ENCODE data around the gene GGACT. TPM values are rescaled to one million over a fixed set of nuclear protein-coding genes. Genes with fewer than 3 reads are reported as not detected.

Gene GGACT
- total and polyA plus RNA-seq, 2 experiments from 2014 or later = 0.24 to 1.0 TPM

- TF ChIP-seq, protein P1, sequence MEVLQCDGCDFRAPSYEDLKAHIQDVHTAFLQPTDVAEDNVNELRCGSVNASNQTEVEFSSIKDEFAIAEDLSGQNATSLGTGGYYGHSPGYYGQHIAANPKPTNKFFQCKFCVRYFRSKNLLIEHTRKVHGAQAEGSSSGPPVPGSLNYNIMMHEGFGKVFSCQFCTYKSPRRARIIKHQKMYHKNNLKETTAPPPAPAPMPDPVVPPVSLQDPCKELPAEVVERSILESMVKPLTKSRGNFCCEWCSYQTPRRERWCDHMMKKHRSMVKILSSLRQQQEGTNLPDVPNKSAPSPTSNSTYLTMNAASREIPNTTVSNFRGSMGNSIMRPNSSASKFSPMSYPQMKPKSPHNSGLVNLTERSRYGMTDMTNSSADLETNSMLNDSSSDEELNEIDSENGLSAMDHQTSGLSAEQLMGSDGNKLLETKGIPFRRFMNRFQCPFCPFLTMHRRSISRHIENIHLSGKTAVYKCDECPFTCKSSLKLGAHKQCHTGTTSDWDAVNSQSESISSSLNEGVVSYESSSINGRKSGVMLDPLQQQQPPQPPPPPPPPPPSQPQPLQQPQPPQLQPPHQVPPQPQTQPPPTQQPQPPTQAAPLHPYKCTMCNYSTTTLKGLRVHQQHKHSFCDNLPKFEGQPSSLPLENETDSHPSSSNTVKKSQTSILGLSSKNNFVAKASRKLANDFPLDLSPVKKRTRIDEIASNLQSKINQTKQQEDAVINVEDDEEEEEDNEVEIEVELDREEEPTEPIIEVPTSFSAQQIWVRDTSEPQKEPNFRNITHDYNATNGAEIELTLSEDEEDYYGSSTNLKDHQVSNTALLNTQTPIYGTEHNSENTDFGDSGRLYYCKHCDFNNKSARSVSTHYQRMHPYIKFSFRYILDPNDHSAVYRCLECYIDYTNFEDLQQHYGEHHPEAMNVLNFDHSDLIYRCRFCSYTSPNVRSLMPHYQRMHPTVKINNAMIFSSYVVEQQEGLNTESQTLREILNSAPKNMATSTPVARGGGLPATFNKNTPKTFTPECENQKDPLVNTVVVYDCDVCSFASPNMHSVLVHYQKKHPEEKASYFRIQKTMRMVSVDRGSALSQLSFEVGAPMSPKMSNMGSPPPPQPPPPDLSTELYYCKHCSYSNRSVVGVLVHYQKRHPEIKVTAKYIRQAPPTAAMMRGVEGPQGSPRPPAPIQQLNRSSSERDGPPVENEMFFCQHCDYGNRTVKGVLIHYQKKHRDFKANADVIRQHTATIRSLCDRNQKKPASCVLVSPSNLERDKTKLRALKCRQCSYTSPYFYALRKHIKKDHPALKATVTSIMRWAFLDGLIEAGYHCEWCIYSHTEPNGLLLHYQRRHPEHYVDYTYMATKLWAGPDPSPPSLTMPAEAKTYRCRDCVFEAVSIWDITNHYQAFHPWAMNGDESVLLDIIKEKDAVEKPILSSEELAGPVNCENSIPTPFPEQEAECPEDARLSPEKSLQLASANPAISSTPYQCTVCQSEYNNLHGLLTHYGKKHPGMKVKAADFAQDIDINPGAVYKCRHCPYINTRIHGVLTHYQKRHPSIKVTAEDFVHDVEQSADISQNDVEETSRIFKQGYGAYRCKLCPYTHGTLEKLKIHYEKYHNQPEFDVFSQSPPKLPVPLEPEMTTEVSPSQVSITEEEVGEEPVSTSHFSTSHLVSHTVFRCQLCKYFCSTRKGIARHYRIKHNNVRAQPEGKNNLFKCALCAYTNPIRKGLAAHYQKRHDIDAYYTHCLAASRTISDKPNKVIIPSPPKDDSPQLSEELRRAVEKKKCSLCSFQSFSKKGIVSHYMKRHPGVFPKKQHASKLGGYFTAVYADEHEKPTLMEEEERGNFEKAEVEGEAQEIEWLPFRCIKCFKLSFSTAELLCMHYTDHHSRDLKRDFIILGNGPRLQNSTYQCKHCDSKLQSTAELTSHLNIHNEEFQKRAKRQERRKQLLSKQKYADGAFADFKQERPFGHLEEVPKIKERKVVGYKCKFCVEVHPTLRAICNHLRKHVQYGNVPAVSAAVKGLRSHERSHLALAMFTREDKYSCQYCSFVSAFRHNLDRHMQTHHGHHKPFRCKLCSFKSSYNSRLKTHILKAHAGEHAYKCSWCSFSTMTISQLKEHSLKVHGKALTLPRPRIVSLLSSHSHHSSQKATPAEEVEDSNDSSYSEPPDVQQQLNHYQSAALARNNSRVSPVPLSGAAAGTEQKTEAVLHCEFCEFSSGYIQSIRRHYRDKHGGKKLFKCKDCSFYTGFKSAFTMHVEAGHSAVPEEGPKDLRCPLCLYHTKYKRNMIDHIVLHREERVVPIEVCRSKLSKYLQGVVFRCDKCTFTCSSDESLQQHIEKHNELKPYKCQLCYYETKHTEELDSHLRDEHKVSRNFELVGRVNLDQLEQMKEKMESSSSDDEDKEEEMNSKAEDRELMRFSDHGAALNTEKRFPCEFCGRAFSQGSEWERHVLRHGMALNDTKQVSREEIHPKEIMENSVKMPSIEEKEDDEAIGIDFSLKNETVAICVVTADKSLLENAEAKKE (CRISPR knock-in tag; IDR thresholded peaks at IDR 0.05) = no peak
- TF ChIP-seq ZNF114 (CRISPR knock-in tag; IDR thresholded peaks at IDR 0.05) = no peak
- TF ChIP-seq STAT1 (IDR thresholded peaks at IDR 0.05; ENCODE audit: unreplicated experiment) = no peak
- no peak for TF ChIP-seq EZH2phosphoT487 (IDR thresholded peaks at IDR 0.05; ENCODE audit: unreplicated experiment)
These were observed 24.8 kb downstream of the GGACT start (continued) for GRCh38 chr13:100563779-100564178.

DNA sequence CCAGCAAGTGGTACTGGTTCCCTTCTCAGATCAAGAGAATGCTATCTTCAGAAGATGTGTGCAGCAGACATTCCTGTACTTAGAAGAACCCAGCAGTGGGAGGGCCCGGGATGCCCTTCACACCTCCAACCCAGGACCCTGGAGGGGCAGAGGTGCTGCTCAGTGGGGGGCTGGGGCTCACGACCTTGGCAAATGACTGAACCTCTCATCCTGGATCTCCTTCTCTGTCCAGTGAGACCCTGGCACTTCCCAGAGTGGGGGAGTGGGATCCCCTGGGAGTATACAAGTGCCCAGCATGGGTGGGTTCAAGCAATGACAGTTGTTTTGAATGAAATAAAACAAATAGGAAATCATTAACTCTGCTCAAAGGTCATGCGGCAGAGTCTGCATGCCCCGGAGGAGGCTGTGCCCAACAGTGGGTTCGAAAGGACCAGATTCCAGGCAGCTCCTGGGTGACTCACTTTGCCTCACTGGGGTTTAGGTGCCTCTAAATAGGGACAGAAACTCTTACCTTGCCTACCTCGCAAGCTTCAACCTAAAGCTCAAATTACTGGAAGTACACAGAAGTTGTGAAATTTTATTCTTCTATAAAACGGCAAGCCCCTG is 26.9 kb downstream of the GGACT start:
- Histone ChIP-seq H3K27ac (ENCODE audit: low read depth) (no peak overlapping the region), H3K9me2 (ENCODE audit: insufficient read depth) (no peaks in the 10 kb centered on the region), H3K79me2 (replicated peaks; ENCODE audit: insufficient read depth) (no peaks in the 10 kb centered on the region), H3K27me3 (ENCODE audit: insufficient read depth) (no peaks in the 10 kb centered on the region), H3K4me3 (no peak overlapping the region), H3K36me3 (ENCODE audit: insufficient read depth) (peaks cover 4% of the 10 kb centered on the region; the same call in 1 of the 2 replicates), H3F3A (replicated peaks; ENCODE audit: low read depth) (0 out of 2 replicates have a peak, but pooled peaks cover 9% of the 10 kb centered on the region), H4K20me1 (replicated peaks; ENCODE audit: insufficient read depth) (no peaks in the 10 kb centered on the region), H3K4me1 (ENCODE audit: insufficient read depth) (peaks cover 5% of the 10 kb centered on the region; the same call in 1 of the 2 replicates), H3K4me2 (no peak overlapping the region), H2AFZ (no peak overlapping the region)
- H3K4me3 Mint-ChIP-seq = no peak overlapping the region
- peaks cover 2% of the 10 kb centered on the region for H3K27me3 Mint-ChIP-seq (ENCODE audit: insufficient read depth, low read depth, poor library complexity)
- TF ChIP-seq NANOG (IDR thresholded peaks at IDR 0.05; ENCODE audit: borderline replicate concordance) (no peak), POLR2AphosphoS5 (IDR thresholded peaks at IDR 0.05; ENCODE audit: low read depth) (no peak), REST (IDR thresholded peaks at IDR 0.05; ENCODE audit: unreplicated experiment) (no peak), STAT1 (IDR thresholded peaks at IDR 0.05; ENCODE audit: unreplicated experiment) (no peak), JUNB (IDR thresholded peaks at IDR 0.05; ENCODE audit: unreplicated experiment) (no peak), CREB1 (CRISPR knock-in tag; IDR thresholded peaks at IDR 0.05; ENCODE audit: low read depth) (no peak), EZH2phosphoT487 (IDR thresholded peaks at IDR 0.05; ENCODE audit: unreplicated experiment) (no peak), ZNF331 (CRISPR knock-in tag; IDR thresholded peaks at IDR 0.05; ENCODE audit: low read depth) (no peak), ZNF114 (CRISPR knock-in tag; IDR thresholded peaks at IDR 0.05) (no peak)
- DNase-seq (ENCODE audit: low spot score) (no peak), ATAC-seq (no peak)
- H3K27ac Mint-ChIP-seq = no peak overlapping the region
- H3K9me3 Mint-ChIP-seq = peaks cover 8% of the 10 kb centered on the region
- peaks cover 11% of the 10 kb centered on the region; the same call in 2 of the 3 replicates for H3K36me3 Mint-ChIP-seq (ENCODE audit: low read depth)
- peaks cover 9% of the 10 kb centered on the region for H3K4me1 Mint-ChIP-seq

All from GM23338 (cell line).